Esophagus muscularis mucosa (tissue), 4 donors: ENCODE measurements around the gene ELFN1. TPM values are rescaled to one million over a fixed set of nuclear protein-coding genes. Genes with fewer than 3 reads are reported as not detected.

Experiments
- DNase-seq: peaks from one replicate; pipeline ENCODE4 v3.0.0-alpha.2; 2017; ENCODE audit errors: extremely low spot score
- H3K27ac ChIP-seq, 4 donors: fragments of 200-600 bp; sonication (generic); replicated peaks in 1 of 4; 1 replicate in 3 of 4; 2 replicates in 1 of 4; pipeline ENCODE4 v1.5.1; 2016 to 2019; ENCODE audit warnings: mild to moderate bottlenecking in 1 of 4
- H3K27me3 ChIP-seq, 4 donors: fragments of 200-600 bp; sonication (generic); one replicate each; pipeline versions ENCODE4 v1.5.1 to v1.6.0; 2016 to 2019
- H3K36me3 ChIP-seq, 4 donors: fragments of 200-600 bp; sonication (generic); one replicate each; pipeline ENCODE4 v1.5.1; 2016 to 2019
- H3K4me1 ChIP-seq, 4 donors: fragments of 200-600 bp; sonication (generic); one replicate each; pipeline ENCODE4 v1.5.1; 2016 to 2019
- H3K4me3 ChIP-seq, 4 donors: fragments of 200-600 bp; sonication (generic); 1 replicate in 2 of 4; 2 replicates in 2 of 4; pipeline ENCODE4 v1.5.1; 2016 to 2019; ENCODE audit warnings: mild to moderate bottlenecking in 4 of 4, moderate library complexity in 1 of 4
- H3K9me3 ChIP-seq, 4 donors: fragments of 200-600 bp; sonication (generic); 1 replicate in 3 of 4; 2 replicates in 1 of 4; pipeline ENCODE4 v1.5.1; 2016 to 2019
- CTCF ChIP-seq, 3 experiments: fragments of 200-600 bp in 2 of 3; fragments of 450-650 bp in 1 of 3; sonication (generic) in 2 of 3; IDR thresholded peaks; one replicate each; pipeline ENCODE4 v1.5.1; 2017 to 2019; ENCODE audit warnings: antibody characterized with exemption in 3 of 3, mild to moderate bottlenecking in 2 of 3, moderate library complexity in 1 of 3
- EP300 ChIP-seq: sonication (generic); formaldehyde crosslinking; IDR thresholded peaks from one replicate; pipeline ENCODE4 v1.6.1; 2017; ENCODE audit warnings: antibody characterized with exemption
- POLR2A ChIP-seq: fragments of 450-650 bp; IDR thresholded peaks from one replicate; pipeline ENCODE4 v1.6.1; 2017; ENCODE audit warnings: antibody characterized with exemption, moderate library complexity, mild to moderate bottlenecking, low read depth
- POLR2AphosphoS5 ChIP-seq, 2 donors: sonication (generic); formaldehyde crosslinking; IDR thresholded peaks; one replicate each; pipeline ENCODE4 v1.6.1; 2017; ENCODE audit warnings: antibody characterized with exemption in 2 of 2
- WGBS: methylation state at CpG from one replicate; pipeline ENCODE4 v1.1.5; 2018; 5-methylcytosine and 5-hydroxymethylcytosine counted together
- intact Hi-C: fragments of 100-400 bp; cut with DNase I; formaldehyde crosslinking; loops from one replicate; pipeline ENCODE4 v1.15.1; 2023
- total RNA-seq, 4 donors: library from RNA; depleted of rRNA; stranded (reverse); fragments of >200 nt; gene quantifications; one replicate each; pipeline versions ENCODE4 v1.1.0 to v1.2.1, GENCODE V29; 2016

Gene ELFN1
- total RNA-seq, 4 donors from 2014 or later: 0.86 to 3.3 (median 1.9) TPM

- no peak for DNase-seq
Observed at GRCh38 chr7:1719913-1720312, 49.8 kb downstream of the ELFN1 start.

GRCh38 chr7:1720326-1720725 lies 50.2 kb downstream of the ELFN1 start:
- no peak for TF ChIP-seq POLR2A
- TF ChIP-seq CTCF (IDR thresholded peaks at IDR 0.05): no peak
- no peak for TF ChIP-seq EP300
- no peak for TF ChIP-seq POLR2AphosphoS5 (IDR thresholded peaks at IDR 0.05)
- no peak for DNase-seq
- Histone ChIP-seq H3K27me3 (peaks cover 0 to 35% (median 0%) of the 10 kb centered on the region in 4 donors), H3K4me1 (peaks cover 3 to 15% (median 4%) of the 10 kb centered on the region in 4 donors), H3K27ac (no peak overlapping the region), H3K4me3 (no peak overlapping the region), H3K9me3 (peaks cover 0 to 4% (median 0%) of the 10 kb centered on the region in 4 donors), H3K36me3 (peaks cover 0 to 5% (median 0%) of the 10 kb centered on the region in 4 donors)
- WGBS: 45% methylated on average over 1 of the region's 8 CpGs
- intact Hi-C loops: no loop called here

More at GRCh38 chr7:1719913-1720312, 49.8 kb downstream of the ELFN1 start:
- Histone ChIP-seq H3K27ac (no peak overlapping the region), H3K4me3 (no peak overlapping the region), H3K27me3 (peaks cover 0 to 35% (median 0%) of the 10 kb centered on the region in 4 donors), H3K4me1 (peaks cover 0 to 15% (median under 1%) of the 10 kb centered on the region in 4 donors), H3K36me3 (peaks cover 0 to 5% (median 0%) of the 10 kb centered on the region in 4 donors), H3K9me3 (peaks cover 0 to 4% (median 0%) of the 10 kb centered on the region in 4 donors)
- WGBS: 48% methylated on average over 4 of the region's 7 CpGs
- intact Hi-C loops: no loop called here
- TF ChIP-seq EP300 (no peak), POLR2AphosphoS5 (IDR thresholded peaks at IDR 0.05) (no peak), CTCF (IDR thresholded peaks at IDR 0.05) (no peak), POLR2A (no peak)

DNA sequence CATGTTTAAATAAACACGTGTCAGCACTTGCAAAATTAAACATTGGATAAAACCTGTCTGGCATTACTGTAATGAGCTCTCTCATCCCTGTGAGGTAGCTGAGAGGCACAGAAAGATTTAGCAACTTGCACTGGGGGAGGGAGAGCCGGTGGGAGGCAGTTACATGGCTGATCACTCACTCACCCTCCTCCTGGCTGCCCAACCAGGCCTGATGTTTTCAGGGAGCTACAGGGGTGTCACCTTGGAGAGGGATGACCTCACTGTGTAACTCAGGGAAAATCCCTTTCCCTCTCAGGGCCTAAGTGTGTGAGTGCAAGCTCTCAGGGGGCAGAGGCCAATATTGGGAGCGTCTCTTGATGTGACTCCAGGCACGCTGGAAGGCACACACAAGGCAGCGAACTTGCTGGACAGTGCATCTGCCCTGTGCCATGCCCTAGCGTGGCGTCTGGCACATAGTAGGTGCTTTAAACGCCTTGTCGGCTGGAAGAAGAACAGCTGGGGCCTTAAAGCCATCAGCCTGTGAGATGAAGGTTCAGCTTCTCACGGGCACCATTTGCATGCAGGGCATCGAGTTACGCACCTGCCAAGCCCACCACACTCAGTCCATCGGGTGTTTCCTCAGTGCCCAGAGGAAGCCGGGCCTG lies 51.1 kb downstream of the ELFN1 start:
- intact Hi-C loops: no loop called here
- no peak overlapping the region for H3K4me3 ChIP-seq
- no peak overlapping the region for H3K27ac ChIP-seq
- peaks cover 10 to 14% (median 13%) of the 10 kb centered on the region in 4 donors for H3K4me1 ChIP-seq
- peaks cover 0 to 4% (median 0%) of the 10 kb centered on the region in 4 donors for H3K9me3 ChIP-seq
- no peak for DNase-seq
- TF ChIP-seq POLR2AphosphoS5 (IDR thresholded peaks at IDR 0.05) (no peak), POLR2A (no peak), EP300 (no peak), CTCF (IDR thresholded peaks at IDR 0.05) (no peak)
- H3K36me3 ChIP-seq: peaks cover 0 to 5% (median 0%) of the 10 kb centered on the region in 4 donors
- peaks cover 0 to 35% (median 0%) of the 10 kb centered on the region in 4 donors for H3K27me3 ChIP-seq
- WGBS: 90% methylated on average over 11 of the region's 14 CpGs

GRCh38 chr7:1723254-1723653 lies 53.2 kb downstream of the ELFN1 start:
- intact Hi-C loops: no loop called here
- H3K27me3 ChIP-seq: peaks cover 0 to 31% (median 0%) of the 10 kb centered on the region in 4 donors
- no peaks in the 10 kb centered on the region for H3K36me3 ChIP-seq
- no peak overlapping the region for H3K27ac ChIP-seq
- peaks cover 13 to 19% (median 16%) of the 10 kb centered on the region in 4 donors for H3K4me1 ChIP-seq
- WGBS: 95% methylated on average over 13 of the region's 13 CpGs
- H3K9me3 ChIP-seq: peaks cover 0 to 6% (median 0%) of the 10 kb centered on the region in 4 donors
- no peak for DNase-seq
- no peak overlapping the region for H3K4me3 ChIP-seq
- TF ChIP-seq EP300 (no peak), CTCF (IDR thresholded peaks at IDR 0.05) (no peak), POLR2A (no peak), POLR2AphosphoS5 (IDR thresholded peaks at IDR 0.05) (no peak)
